Stromal cell of bone marrow (primary cell): Measurements from ENCODE around the gene HBE1.
"Not testable (repeated sequence)": the region's sequence is repeated elsewhere in the genome, so short reads cannot be mapped to it uniquely, and the experiment has no call there.

ENCODE experiments used
- DNase-seq: peaks from one replicate; pipeline ENCODE4 v3.0.0-alpha.2; 2012; ENCODE audit warnings: low read depth

HBE1 gene

GRCh38 chr11:5253440-5253839, 16.3 kb downstream of the HBE1 start:
- not testable (repeated sequence) for DNase-seq

- no peak for DNase-seq
Measured at GRCh38 chr11:5252919-5253265, 16.9 kb downstream of the HBE1 start.

- DNase-seq = no peak
Measured at GRCh38 chr11:5252192-5252918, 17.4 kb downstream of the HBE1 start.

- no peak for DNase-seq
Measured at GRCh38 chr11:5251746-5252145, 18.0 kb downstream of the HBE1 start.

GRCh38 chr11:5250543-5251204, 19.1 kb downstream of the HBE1 start:
- DNase-seq = no peak

- peak; percentile 6 for DNase-seq
Measured at GRCh38 chr11:5249807-5250396, 19.8 kb downstream of the HBE1 start, which contains the start of gene HBG1. Gene HBG1 (minus strand): TSS chr11:5249857. CDS start chr11:5249804, 53 bp downstream.

- DNase-seq = not testable (repeated sequence)
Measured at GRCh38 chr11:5248498-5248897, 21.2 kb downstream of the HBE1 start.

GRCh38 chr11:5247472-5248192, 22.1 kb downstream of the HBE1 start:
- no peak for DNase-seq

GRCh38 chr11:5246772-5247471, 22.8 kb downstream of the HBE1 start:
- no peak for DNase-seq

GRCh38 chr11:5245155-5245554, 24.6 kb downstream of the HBE1 start:
- no peak for DNase-seq

GRCh38 chr11:5243816-5244180, 25.9 kb downstream of the HBE1 start:
- DNase-seq = no peak

- DNase-seq = peak; percentile 1
Measured at GRCh38 chr11:5242933-5243815, 26.6 kb downstream of the HBE1 start.

GRCh38 chr11:5242208-5242607, 27.5 kb downstream of the HBE1 start:
- no peak for DNase-seq

GRCh38 chr11:5241458-5241857, 28.3 kb downstream of the HBE1 start:
- DNase-seq = no peak

GRCh38 chr11:5240458-5240857, 29.3 kb downstream of the HBE1 start:
- no peak for DNase-seq

GRCh38 chr11:5240056-5240455, 29.7 kb downstream of the HBE1 start:
- DNase-seq = no peak

- no peak for DNase-seq
Measured at GRCh38 chr11:5239046-5239445, 30.7 kb downstream of the HBE1 start.

GRCh38 chr11:5238486-5238885, 31.3 kb downstream of the HBE1 start:
- DNase-seq = no peak

- DNase-seq = no peak
Measured at GRCh38 chr11:5237420-5237819, 32.3 kb downstream of the HBE1 start.

GRCh38 chr11:5235364-5236095, 34.2 kb downstream of the HBE1 start:
- DNase-seq = no peak
